Fibroblast of pulmonary artery (primary cell): ENCODE results near the gene PLEKHA6.

Source experiments
- DNase-seq: peaks from one replicate; pipeline ENCODE4 v3.0.0-alpha.2; 2010; ENCODE audit warnings: low read depth
- H3K4me3 ChIP-seq: replicated peaks from 2 replicates; pipeline ENCODE4 v1.5.1; 2011; ENCODE audit warnings: low read depth, mild to moderate bottlenecking, control low read depth, low read length, moderate library complexity
- CTCF ChIP-seq: IDR thresholded peaks from 2 replicates; pipeline ENCODE4 v1.5.1; 2011; ENCODE audit warnings: mild to moderate bottlenecking, control low read depth, low read length, inconsistent platforms; ENCODE audit errors: missing control alignments

Gene PLEKHA6

GRCh38 chr1:204192589-204193352, 167.0 kb downstream of the PLEKHA6 start:
- no peak for DNase-seq
- no peak for TF ChIP-seq CTCF
- H3K4me3 ChIP-seq, result no peak overlapping the region

DNA sequence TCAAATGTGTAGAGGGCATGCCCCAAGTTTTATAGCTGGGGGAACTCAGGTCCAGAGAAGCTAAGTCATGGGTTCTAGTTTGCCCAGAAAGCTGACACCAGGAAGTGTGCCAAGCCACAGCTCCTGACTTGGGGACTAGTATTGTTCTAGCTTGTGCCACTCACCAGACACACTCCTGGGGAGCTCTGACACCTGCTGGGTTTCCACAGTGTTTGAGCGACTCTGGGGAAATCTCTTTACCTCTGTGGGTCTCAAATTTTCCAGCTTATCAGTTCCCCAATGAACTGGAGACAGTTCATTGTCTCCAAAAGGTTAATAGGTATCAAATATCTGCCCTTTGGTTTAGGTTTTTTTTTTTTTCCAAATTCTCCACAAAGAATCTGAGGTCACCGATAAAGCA, 167.7 kb downstream of the PLEKHA6 start:
- H3K4me3 ChIP-seq, result no peak overlapping the region
- no peak for DNase-seq
- no peak for TF ChIP-seq CTCF

DNA sequence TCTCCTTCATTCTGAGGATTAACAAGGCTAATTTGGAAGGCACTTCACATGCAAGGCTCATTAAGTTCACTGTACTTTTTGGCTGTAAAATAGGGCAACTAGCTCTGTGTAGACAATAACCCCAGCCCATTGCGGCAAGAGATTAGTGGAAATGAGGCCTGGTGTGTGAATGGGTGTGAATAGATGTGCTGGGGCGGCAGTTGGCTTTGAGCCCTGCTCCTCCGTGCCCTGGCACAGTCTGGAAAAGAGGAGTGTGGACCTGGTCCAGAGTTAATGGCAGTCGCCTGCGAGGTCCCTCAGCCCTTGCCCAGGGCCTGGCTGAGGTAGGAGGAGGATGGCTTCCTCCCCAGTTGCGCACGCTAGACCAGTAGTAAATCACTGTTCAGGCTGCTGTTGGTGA, 168.3 kb downstream of the PLEKHA6 start:
- H3K4me3 ChIP-seq, result no peak overlapping the region
- no peak for DNase-seq
- TF ChIP-seq CTCF, result no peak

DNA sequence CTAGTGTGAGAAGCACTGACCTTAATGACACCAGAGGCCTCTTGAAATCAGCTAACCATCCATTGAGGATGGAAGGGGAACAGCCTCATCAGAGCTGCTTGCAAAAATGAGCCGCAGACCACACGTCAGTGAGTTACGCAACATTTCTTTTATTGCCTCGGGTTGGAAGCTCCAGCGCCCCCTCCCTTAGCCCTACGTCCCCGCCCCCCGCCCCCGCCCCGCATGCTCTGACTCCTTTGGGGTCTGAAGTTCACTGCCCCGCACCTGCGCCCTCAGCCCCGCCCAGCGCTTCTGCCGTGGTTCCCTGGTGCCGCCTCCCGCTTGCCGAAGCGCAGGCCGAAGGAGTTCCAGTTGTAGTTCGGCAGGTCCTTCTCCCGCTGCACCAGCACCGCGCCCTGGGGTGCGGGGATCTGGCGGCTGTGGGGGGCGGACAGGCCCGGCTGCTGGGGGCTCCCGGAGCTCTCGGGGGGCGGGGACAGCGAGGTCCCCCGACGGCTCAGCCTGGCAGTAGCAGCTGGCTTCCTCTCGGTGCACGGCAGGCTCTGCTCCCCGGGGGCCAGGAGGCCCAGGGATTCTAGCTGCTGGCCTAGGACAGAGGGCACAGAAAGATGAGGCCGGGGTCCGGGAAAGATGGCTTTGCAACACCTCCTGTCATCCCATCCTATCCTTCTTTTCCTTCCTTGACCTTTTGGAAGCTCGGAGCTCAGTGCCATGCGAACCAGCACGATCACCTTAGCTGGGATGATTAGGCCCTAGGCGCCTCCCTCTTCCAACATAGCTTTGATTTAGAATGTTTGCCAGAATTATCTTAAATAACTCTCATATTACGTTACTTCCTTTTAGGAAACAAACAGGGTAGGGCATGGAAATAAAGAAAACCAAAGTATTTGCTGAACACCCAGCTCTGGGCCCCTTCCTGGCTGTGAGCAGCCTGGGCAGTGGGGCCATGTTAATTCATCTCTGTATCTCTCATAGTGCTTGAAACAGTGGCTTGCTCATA, 169.2 kb downstream of the PLEKHA6 start:
- no peak overlapping the region for H3K4me3 ChIP-seq
- peak; percentile 64 for DNase-seq
- no peak for TF ChIP-seq CTCF

GRCh38 chr1:204188959-204189639, 170.6 kb downstream of the PLEKHA6 start:
- TF ChIP-seq CTCF, result no peak
- no peak overlapping the region for H3K4me3 ChIP-seq
- no peak for DNase-seq

DNA sequence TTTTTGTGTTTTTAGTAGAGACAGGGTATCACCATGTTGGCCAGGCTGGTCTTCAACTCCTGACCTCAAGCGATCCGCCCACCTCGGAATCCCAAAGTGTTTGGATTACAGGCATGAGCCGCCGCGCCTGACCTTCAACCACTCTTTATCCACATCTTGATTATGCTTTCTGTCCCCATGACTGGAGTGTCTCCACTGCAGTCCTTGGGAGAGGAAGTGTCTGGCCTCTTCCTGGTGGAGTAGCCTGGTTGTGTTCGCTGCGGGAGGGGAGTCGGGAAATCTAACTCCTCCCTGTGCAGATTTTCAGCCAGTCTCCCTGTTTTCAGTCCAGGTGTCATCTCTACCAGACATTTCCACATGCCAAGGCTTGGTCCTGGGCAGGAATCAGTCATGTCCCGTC, 173.1 kb downstream of the PLEKHA6 start:
- no peak for DNase-seq
- no peak for TF ChIP-seq CTCF
- no peak overlapping the region for H3K4me3 ChIP-seq
